Activated CD4-positive, CD25-positive, alpha-beta regulatory T cell (primary cell): ENCODE results near the gene CUZD1.

ENCODE experiments used
- DNase-seq, 4 experiments: peaks; one replicate each; lab custom pipeline; 2025; lab: John Stamatoyannopoulos, UW

The CUZD1 gene

GRCh38 chr10:122812751-122813150 lies 32.9 kb downstream of the CUZD1 start:
- DNase-seq: no peak

DNA sequence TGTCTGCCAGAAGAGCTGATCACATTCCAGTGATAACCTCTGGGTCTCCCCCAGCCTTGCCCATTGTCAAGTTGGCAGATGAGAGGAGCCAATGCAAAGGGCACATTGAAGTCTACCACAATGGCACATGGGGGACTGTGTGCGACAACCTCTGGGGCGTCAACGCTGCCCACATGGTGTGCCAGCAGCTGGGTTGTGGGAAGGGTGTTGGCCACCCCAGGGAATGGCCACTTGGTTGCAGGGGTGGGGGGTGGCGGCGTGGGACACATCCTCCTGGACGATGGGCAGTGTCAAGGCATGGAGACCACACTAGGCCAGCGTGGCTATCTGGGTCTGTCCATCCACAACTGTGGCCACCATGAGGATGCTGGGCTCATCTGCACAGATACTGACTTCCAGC lies 43.4 kb downstream of the CUZD1 start:
- DNase-seq: no peak

DNA sequence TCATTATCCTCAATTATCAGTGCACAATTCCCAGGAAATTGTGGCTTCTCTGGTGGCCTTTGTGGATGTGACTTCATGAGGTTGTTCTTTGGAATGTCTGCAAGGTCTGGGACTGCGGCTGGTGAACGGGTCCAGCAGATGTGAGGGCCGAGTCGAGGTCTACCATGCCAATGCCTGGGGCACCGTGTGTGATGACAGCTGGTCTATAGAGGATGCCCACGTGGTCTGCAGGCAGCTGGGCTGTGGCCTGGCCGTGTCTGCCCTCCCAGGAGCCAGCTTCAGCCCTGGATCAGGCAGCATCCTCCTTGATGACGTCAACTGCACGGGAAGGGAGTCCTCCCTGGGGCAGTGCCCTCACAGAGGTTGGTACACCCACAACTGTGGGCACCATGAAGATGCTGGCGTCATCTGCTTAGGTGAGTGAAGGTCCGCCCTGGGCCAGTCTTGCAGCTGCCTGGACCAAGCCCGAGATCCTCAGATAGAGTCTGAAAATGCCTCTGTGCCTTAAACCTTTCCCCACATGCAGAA lies 46.9 kb downstream of the CUZD1 start:
- no peak for DNase-seq

- DNase-seq: no peak
These were observed 48.9 kb downstream of the CUZD1 start for GRCh38 chr10:122796796-122797195.

- DNase-seq: no peak
These were observed 49.7 kb downstream of the CUZD1 start for GRCh38 chr10:122795924-122796323.

DNA sequence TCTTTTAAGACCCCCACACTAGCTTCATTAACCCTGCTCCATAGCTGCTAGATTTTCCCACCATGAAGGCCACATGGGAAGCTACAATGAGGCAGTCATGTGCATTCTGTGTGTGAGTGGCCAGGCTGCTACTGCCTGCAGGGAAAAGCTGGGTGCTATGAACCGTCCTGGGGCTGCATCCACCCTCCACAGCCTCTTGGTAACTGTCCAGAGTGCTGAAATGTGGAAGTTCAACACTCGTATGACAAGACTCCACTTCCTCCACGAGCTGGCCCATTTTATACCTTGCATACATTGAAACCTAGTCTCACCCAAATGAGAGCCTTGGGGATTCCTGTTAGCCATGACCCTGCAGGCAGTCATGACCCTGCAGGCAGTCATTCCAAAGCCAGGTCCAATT lies 59.4 kb downstream of the CUZD1 start:
- no peak for DNase-seq

GRCh38 chr10:122782911-122783310 lies 62.7 kb downstream of the CUZD1 start:
- no peak for DNase-seq
